ENCODE data around the gene PHAX. TPM values are rescaled to one million over a fixed set of nuclear protein-coding genes. Genes with fewer than 3 reads are reported as not detected.

The PHAX gene
- total RNA-seq, 1 donor from 2014 or later: 47.2 TPM

DNA sequence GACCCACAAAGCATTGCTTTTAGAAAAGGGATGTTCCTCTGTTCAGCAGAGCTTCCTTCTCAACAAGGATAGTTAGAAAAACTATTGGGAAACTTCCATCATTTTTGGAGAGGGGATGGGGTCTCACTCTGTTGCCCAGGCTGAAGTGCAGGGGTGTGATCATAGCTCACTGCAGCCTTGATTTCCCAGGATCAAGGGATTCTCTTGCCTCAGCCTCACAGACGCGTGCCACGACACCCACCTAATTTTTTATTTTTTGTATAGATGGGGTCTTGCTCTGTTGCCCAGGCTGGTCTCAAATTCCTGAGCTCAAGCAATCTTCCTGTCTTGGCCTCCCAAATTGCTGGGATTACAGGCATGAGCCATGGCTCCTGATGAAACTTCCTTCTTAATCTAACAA, 34.8 kb downstream of the PHAX start:
- H3K27me3 Mint-ChIP-seq (ENCODE audit: low read depth): peaks cover 1% of the 10 kb centered on the region
- TF ChIP-seq, protein P1, sequence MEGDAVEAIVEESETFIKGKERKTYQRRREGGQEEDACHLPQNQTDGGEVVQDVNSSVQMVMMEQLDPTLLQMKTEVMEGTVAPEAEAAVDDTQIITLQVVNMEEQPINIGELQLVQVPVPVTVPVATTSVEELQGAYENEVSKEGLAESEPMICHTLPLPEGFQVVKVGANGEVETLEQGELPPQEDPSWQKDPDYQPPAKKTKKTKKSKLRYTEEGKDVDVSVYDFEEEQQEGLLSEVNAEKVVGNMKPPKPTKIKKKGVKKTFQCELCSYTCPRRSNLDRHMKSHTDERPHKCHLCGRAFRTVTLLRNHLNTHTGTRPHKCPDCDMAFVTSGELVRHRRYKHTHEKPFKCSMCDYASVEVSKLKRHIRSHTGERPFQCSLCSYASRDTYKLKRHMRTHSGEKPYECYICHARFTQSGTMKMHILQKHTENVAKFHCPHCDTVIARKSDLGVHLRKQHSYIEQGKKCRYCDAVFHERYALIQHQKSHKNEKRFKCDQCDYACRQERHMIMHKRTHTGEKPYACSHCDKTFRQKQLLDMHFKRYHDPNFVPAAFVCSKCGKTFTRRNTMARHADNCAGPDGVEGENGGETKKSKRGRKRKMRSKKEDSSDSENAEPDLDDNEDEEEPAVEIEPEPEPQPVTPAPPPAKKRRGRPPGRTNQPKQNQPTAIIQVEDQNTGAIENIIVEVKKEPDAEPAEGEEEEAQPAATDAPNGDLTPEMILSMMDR (IDR thresholded peaks at IDR 0.05): no peak

GRCh38 chr5:126636956-126637355, 36.2 kb downstream of the PHAX start:
- H3K4me3 Mint-ChIP-seq (ENCODE audit: unreplicated experiment): no peak overlapping the region
- H3K4me1 Mint-ChIP-seq (ENCODE audit: low read depth): no peaks in the 10 kb centered on the region
- no peaks in the 10 kb centered on the region for H3K9me3 Mint-ChIP-seq (ENCODE audit: low read depth)
- DNase-seq (ENCODE audit: low spot score): no peak
- H3K36me3 Mint-ChIP-seq (ENCODE audit: low read depth): no peaks in the 10 kb centered on the region
- TF ChIP-seq, protein P1 (IDR thresholded peaks at IDR 0.05): no peak
- peaks cover 1% of the 10 kb centered on the region for H3K27me3 Mint-ChIP-seq (ENCODE audit: low read depth)
- no peak overlapping the region for H3K27ac Mint-ChIP-seq (ENCODE audit: unreplicated experiment)

More for the DNA sequence above, 34.8 kb downstream of the PHAX start:
- no peak overlapping the region for H3K4me3 Mint-ChIP-seq (ENCODE audit: unreplicated experiment)
- H3K9me3 Mint-ChIP-seq (ENCODE audit: low read depth): no peaks in the 10 kb centered on the region
- H3K4me1 Mint-ChIP-seq (ENCODE audit: low read depth): no peaks in the 10 kb centered on the region
- no peaks in the 10 kb centered on the region for H3K36me3 Mint-ChIP-seq (ENCODE audit: low read depth)
- DNase-seq (ENCODE audit: low spot score): no peak
- H3K27ac Mint-ChIP-seq (ENCODE audit: unreplicated experiment): no peak overlapping the region

- Mint-ChIP-seq H3K36me3 (ENCODE audit: low read depth) (peaks cover 5% of the 10 kb centered on the region), H3K4me3 (ENCODE audit: unreplicated experiment) (no peak overlapping the region), H3K9me3 (ENCODE audit: low read depth) (peaks cover 9% of the 10 kb centered on the region), H3K27ac (ENCODE audit: unreplicated experiment) (no peak overlapping the region), H3K27me3 (ENCODE audit: low read depth) (peaks cover 1% of the 10 kb centered on the region), H3K4me1 (ENCODE audit: low read depth) (no peaks in the 10 kb centered on the region)
- DNase-seq (ENCODE audit: low spot score): no peak
- TF ChIP-seq, protein P1 (IDR thresholded peaks at IDR 0.05): no peak
These were observed 40.1 kb downstream of the PHAX start for GRCh38 chr5:126640866-126641265.

DNA sequence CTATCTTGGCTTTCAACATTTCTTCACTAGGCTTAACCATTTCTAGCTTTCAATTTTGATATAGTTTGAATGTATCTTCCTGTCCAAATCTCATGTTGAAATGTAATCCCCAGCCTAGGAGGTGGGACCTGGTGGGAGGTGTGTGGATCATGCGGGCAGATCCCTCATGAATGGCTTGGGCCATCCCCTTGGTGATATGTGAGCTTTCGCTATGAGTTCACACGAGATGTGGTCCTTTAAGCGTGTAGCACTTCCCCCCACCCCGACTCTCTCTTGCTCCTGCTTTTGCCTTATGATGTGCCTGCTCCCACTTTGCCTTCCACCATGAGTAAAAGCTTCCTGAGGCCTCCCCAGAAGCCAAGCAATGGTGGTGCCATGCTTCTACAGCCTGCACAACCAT, 40.6 kb downstream of the PHAX start:
- Mint-ChIP-seq H3K36me3 (ENCODE audit: low read depth) (peaks cover 5% of the 10 kb centered on the region), H3K4me3 (ENCODE audit: unreplicated experiment) (no peak overlapping the region), H3K9me3 (ENCODE audit: low read depth) (peaks cover 9% of the 10 kb centered on the region), H3K27me3 (ENCODE audit: low read depth) (peaks cover 1% of the 10 kb centered on the region), H3K4me1 (ENCODE audit: low read depth) (no peaks in the 10 kb centered on the region), H3K27ac (ENCODE audit: unreplicated experiment) (no peak overlapping the region)
- DNase-seq (ENCODE audit: low spot score): no peak
- TF ChIP-seq, protein P1 (IDR thresholded peaks at IDR 0.05): no peak

DNA sequence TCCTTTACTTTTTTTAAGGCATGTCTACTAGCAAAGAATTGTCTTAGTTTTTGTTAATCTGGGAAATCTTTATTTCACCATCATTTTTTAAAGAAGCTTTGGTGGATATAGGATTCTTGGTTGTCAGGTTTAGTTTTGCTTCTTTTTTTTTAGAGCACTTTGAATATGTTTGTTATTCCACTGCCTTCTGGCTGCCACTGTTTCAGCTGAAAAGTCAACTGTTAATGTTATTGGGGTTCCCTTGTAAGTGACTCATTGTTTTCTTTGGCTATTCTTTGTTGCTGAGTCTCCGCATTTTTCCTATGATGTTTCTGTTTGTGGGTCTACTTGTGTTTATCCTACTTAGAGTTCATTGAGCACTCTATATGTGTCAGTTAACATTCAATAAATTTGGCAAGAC, 44.4 kb downstream of the PHAX start:
- Mint-ChIP-seq H3K4me3 (ENCODE audit: unreplicated experiment) (no peak overlapping the region), H3K9me3 (ENCODE audit: low read depth) (peaks cover 9% of the 10 kb centered on the region), H3K4me1 (ENCODE audit: low read depth) (no peaks in the 10 kb centered on the region), H3K36me3 (ENCODE audit: low read depth) (peaks cover 5% of the 10 kb centered on the region), H3K27ac (ENCODE audit: unreplicated experiment) (no peak overlapping the region), H3K27me3 (ENCODE audit: low read depth) (no peaks in the 10 kb centered on the region)
- no peak for DNase-seq (ENCODE audit: low spot score)
- TF ChIP-seq, protein P1 (IDR thresholded peaks at IDR 0.05): no peak
